HCT116 (cell line): ENCODE measurements around the gene DDX10. TPM values are rescaled to one million over a fixed set of nuclear protein-coding genes. Genes with fewer than 3 reads are reported as not detected.

Experiments
- ATAC-seq: fragments of 200-7000 bp; cut with Tn5 transposase; 2 replicates; pipeline ENCODE4 v1.9.1; 2020; ENCODE audit warnings: mild to moderate bottlenecking, moderate library complexity
- BruUV-seq: library from RNA; stranded (reverse); fragments of 400-500 nt; replicated peaks from 2 replicates; lab custom pipeline; 2021; lab: Mats Ljungman, UMichigan
- CTCF ChIA-PET: fragments of 300-600 bp; sonication (Branson Sonifier 250); formaldehyde crosslinking; loops from one replicate; lab custom pipeline; 2021; ENCODE audit warnings: antibody characterized with exemption; lab: Charles Lee
- POLR2A ChIA-PET: fragments of 300-600, 350-600 bp; sonication (Branson Sonifier 250); formaldehyde crosslinking; loops from one replicate; lab custom pipeline; 2021; ENCODE audit warnings: antibody characterized with exemption; lab: Charles Lee
- RAD21 ChIA-PET, 2 experiments: fragments of 300-600 bp; sonication (Branson Sonifier 250); formaldehyde crosslinking; loops; one replicate each; lab custom pipeline; 2023; ENCODE audit warnings: low total read pairs in 2 of 2; ENCODE audit not compliant: uncharacterized antibody in 2 of 2, unreplicated experiment in 2 of 2, low non-redundant PET in 1 of 2; lab: Charles Lee
- DNase-seq: peaks from one replicate; pipeline ENCODE4 v3.0.0-alpha.2; 2010; ENCODE audit warnings: low read depth, low spot score
- H2AFZ ChIP-seq: fragments of 200-600 bp; shearing (Covaris generic), sonication (generic); 2 replicates; pipeline ENCODE4 v1.6.1; 2017; ENCODE audit warnings: low read depth, mixed run types, mixed read lengths, antibody characterized with exemption, low read length; ENCODE audit not compliant: poor library complexity, severe bottlenecking
- H3K27ac ChIP-seq: 2 replicates; pipeline ENCODE4 v1.5.1; 2012; ENCODE audit warnings: low read depth, low read length
- H3K27me3 ChIP-seq: fragments of 200-600 bp; sonication (generic); 2 replicates; pipeline ENCODE4 v1.6.1; 2016; ENCODE audit warnings: mixed run types, low read length, mixed read lengths; ENCODE audit not compliant: insufficient read depth
- H3K36me3 ChIP-seq, 2 experiments: fragments of 200-500 bp in 1 of 2; fragments of 200-600 bp in 1 of 2; sonication (Bioruptor generic) in 1 of 2; sonication (generic) in 1 of 2; 2 replicates each; pipeline versions ENCODE4 v1.5.1 to v1.6.1; 2014 to 2016; ENCODE audit warnings: low read length in 2 of 2, inconsistent platforms in 1 of 2, mixed read lengths in 1 of 2, mixed run types in 1 of 2; ENCODE audit not compliant: insufficient read depth in 2 of 2, control insufficient read depth in 1 of 2
- H3K4me1 ChIP-seq, 2 experiments: fragments of 200-600 bp in 1 of 2; sonication (generic) in 1 of 2; 2 replicates each; pipeline versions ENCODE4 v1.5.1 to v1.6.1; 2012 to 2017; ENCODE audit warnings: low read length in 2 of 2, inconsistent platforms in 1 of 2, mild to moderate bottlenecking in 1 of 2, mixed read lengths in 1 of 2, mixed run types in 1 of 2, moderate library complexity in 1 of 2; ENCODE audit not compliant: insufficient read depth in 2 of 2, control insufficient read depth in 1 of 2
- H3K4me2 ChIP-seq: fragments of 200-600 bp; sonication (generic); 2 replicates; pipeline ENCODE4 v1.6.1; 2017; ENCODE audit warnings: mixed run types, low read length, mixed read lengths
- H3K4me3 ChIP-seq, 2 experiments: fragments of 200-600 bp in 1 of 2; sonication (generic) in 1 of 2; replicated peaks in 1 of 2; 2 replicates each; pipeline ENCODE4 v1.5.1; 2011 to 2016; ENCODE audit warnings: low read length in 2 of 2, control low read depth in 1 of 2, low read depth in 1 of 2, mild to moderate bottlenecking in 1 of 2, mixed read lengths in 1 of 2, mixed run types in 1 of 2
- H3K79me2 ChIP-seq: fragments of 200-600 bp; sonication (generic); 2 replicates; pipeline ENCODE4 v1.6.1; 2017; ENCODE audit warnings: mild to moderate bottlenecking, mixed run types, low read length, moderate library complexity, mixed read lengths; ENCODE audit not compliant: insufficient read depth
- H3K9ac ChIP-seq: fragments of 200-600 bp; sonication (generic); 2 replicates; pipeline ENCODE4 v1.6.1; 2016; ENCODE audit warnings: low read length, mixed read lengths
- H3K9me2 ChIP-seq: fragments of 200-600 bp; sonication (generic), shearing (Covaris generic); 2 replicates; pipeline ENCODE4 v1.6.1; 2017; ENCODE audit warnings: mixed run types, mild to moderate bottlenecking, moderate library complexity; ENCODE audit not compliant: insufficient read depth
- H3K9me3 ChIP-seq, 2 experiments: fragments of 200-500 bp in 1 of 2; fragments of 200-600 bp in 1 of 2; sonication (Bioruptor generic) in 1 of 2; sonication (generic) in 1 of 2; 2 replicates each; pipeline ENCODE4 v1.6.1; 2014 to 2017; ENCODE audit warnings: low read length in 2 of 2, mixed read lengths in 2 of 2, inconsistent platforms in 1 of 2, low read depth in 1 of 2, mild to moderate bottlenecking in 1 of 2, mixed run types in 1 of 2, moderate library complexity in 1 of 2; ENCODE audit not compliant: control insufficient read depth in 1 of 2, insufficient read depth in 1 of 2
- H4K20me1 ChIP-seq: fragments of 200-600 bp; sonication (generic), shearing (Covaris generic); 2 replicates; pipeline ENCODE4 v1.6.1; 2017; ENCODE audit warnings: mixed run types, mild to moderate bottlenecking, moderate library complexity; ENCODE audit not compliant: insufficient read depth
- CBX3 ChIP-seq: IDR thresholded peaks from 2 replicates; pipeline ENCODE4 v1.6.1; 2012; ENCODE audit warnings: low read depth
- CEBPB ChIP-seq: IDR thresholded peaks from 2 replicates; pipeline ENCODE4 v1.6.1; 2012; ENCODE audit warnings: low read depth
- CTCF ChIP-seq, 3 experiments: fragments of 200-600 bp in 1 of 3; sonication (generic) in 1 of 3; IDR thresholded peaks in 2 of 3; conservative IDR thresholded peaks in 1 of 3; 2 replicates each; pipeline ENCODE4 v1.5.1; 2012 to 2017; ENCODE audit warnings: low read depth in 2 of 3, low read length in 2 of 3, antibody characterized with exemption in 1 of 3, borderline replicate concordance in 1 of 3, control low read depth in 1 of 3, mild to moderate bottlenecking in 1 of 3, mixed read lengths in 1 of 3, mixed run types in 1 of 3, moderate library complexity in 1 of 3; ENCODE audit not compliant: insufficient read depth in 1 of 3
- ELF1 ChIP-seq: IDR thresholded peaks from 2 replicates; pipeline ENCODE4 v1.6.1; 2012; ENCODE audit warnings: low read depth, borderline replicate concordance
- EZH2 ChIP-seq: fragments of 200-600 bp; sonication (generic); IDR thresholded peaks from 2 replicates; pipeline ENCODE4 v1.6.1; 2017; ENCODE audit warnings: antibody characterized with exemption, mixed run types
- EZH2phosphoT487 ChIP-seq: fragments of 200-600 bp; IDR thresholded peaks from 2 replicates; pipeline ENCODE4 v1.6.1; 2018; ENCODE audit warnings: antibody characterized with exemption, borderline replicate concordance
- FOSL1 ChIP-seq: IDR thresholded peaks from 2 replicates; pipeline ENCODE4 v1.6.1; 2012; ENCODE audit warnings: low read depth
- JUND ChIP-seq: IDR thresholded peaks from 2 replicates; pipeline ENCODE4 v1.6.1; 2012
- POLR2A ChIP-seq: IDR thresholded peaks from 2 replicates; pipeline ENCODE4 v1.7.0; 2011; ENCODE audit warnings: borderline replicate concordance; ENCODE audit not compliant: insufficient read depth, insufficient read length; ENCODE audit errors: extremely low read depth
- POLR2AphosphoS5 ChIP-seq: IDR thresholded peaks from 2 replicates; pipeline ENCODE4 v1.6.1; 2011; ENCODE audit warnings: mild to moderate bottlenecking, low read depth, low read length, moderate library complexity
- SIN3A ChIP-seq: IDR thresholded peaks from 2 replicates; pipeline ENCODE4 v1.6.1; 2012; ENCODE audit warnings: low read depth
- SP1 ChIP-seq: IDR thresholded peaks from 2 replicates; pipeline ENCODE4 v1.6.1; 2012; ENCODE audit warnings: low read depth
- SRF ChIP-seq: IDR thresholded peaks from 2 replicates; pipeline ENCODE4 v1.6.1; 2012; ENCODE audit warnings: low read depth
- TCF7L2 ChIP-seq: IDR thresholded peaks from 2 replicates; pipeline ENCODE4 v1.7.0; 2011; ENCODE audit warnings: borderline replicate concordance, inconsistent platforms; ENCODE audit not compliant: insufficient read depth, insufficient read length; ENCODE audit errors: extremely low read depth
- YY1 ChIP-seq: IDR thresholded peaks from 2 replicates; pipeline ENCODE4 v1.6.1; 2011; ENCODE audit warnings: low read length, low read depth, moderate library complexity, mild to moderate bottlenecking; ENCODE audit not compliant: insufficient replicate concordance; ENCODE audit errors: extremely low read depth
- ZFX ChIP-seq: fragments of 450-650 bp; IDR thresholded peaks from 2 replicates; pipeline ENCODE4 v1.6.1; 2017
- ZNF274 ChIP-seq: fragments of 200-500 bp; sonication (Bioruptor generic); IDR thresholded peaks from 2 replicates; pipeline ENCODE4 v1.6.1; 2014; ENCODE audit warnings: mild to moderate bottlenecking, low read depth, low read length, inconsistent platforms
- intact Hi-C: fragments of 100-400 bp; cut with micrococcal nuclease; formaldehyde crosslinking; loops from 2 replicates; pipeline ENCODE4 v1.10.0; 2022
- total RNA-seq: library from RNA; stranded (reverse); gene quantifications from one replicate; pipeline ENCODE4 v1.2.1, GENCODE V29; 2021; ENCODE audit not compliant: unreplicated experiment
- TF ChIP-seq, protein P1 (sequence below): IDR thresholded peaks from 2 replicates; pipeline ENCODE4 v1.6.1; 2012; ENCODE audit warnings: low read depth
- TF ChIP-seq, protein P2 (sequence below): IDR thresholded peaks from 2 replicates; pipeline ENCODE4 v1.6.1; 2012
- TF ChIP-seq, protein P3 (sequence below): IDR thresholded peaks from 2 replicates; pipeline ENCODE4 v1.6.1; 2011; ENCODE audit warnings: mild to moderate bottlenecking, low read length, moderate library complexity; ENCODE audit not compliant: insufficient replicate concordance; ENCODE audit errors: extremely low read depth

Gene DDX10
- total RNA-seq, 1 experiment from 2014 or later = 66.5 TPM

- DNase-seq (no peak), ATAC-seq (no peak)
- H2AFZ ChIP-seq = no peak overlapping the region
- RAD21 ChIA-PET = no interaction called here
- no TSS peak for BruUV-seq
- H3K9me2 ChIP-seq = no peaks in the 10 kb centered on the region
- CTCF ChIA-PET = no interaction called here
- H4K20me1 ChIP-seq = no peaks in the 10 kb centered on the region
- TF ChIP-seq CBX3 = no peak
- no peak for TF ChIP-seq ZNF274
- no peak for TF ChIP-seq EZH2phosphoT487
- no peak for TF ChIP-seq SIN3A
- TF ChIP-seq TCF7L2 = no peak
- TF ChIP-seq JUND = no peak
- TF ChIP-seq, protein P1, sequence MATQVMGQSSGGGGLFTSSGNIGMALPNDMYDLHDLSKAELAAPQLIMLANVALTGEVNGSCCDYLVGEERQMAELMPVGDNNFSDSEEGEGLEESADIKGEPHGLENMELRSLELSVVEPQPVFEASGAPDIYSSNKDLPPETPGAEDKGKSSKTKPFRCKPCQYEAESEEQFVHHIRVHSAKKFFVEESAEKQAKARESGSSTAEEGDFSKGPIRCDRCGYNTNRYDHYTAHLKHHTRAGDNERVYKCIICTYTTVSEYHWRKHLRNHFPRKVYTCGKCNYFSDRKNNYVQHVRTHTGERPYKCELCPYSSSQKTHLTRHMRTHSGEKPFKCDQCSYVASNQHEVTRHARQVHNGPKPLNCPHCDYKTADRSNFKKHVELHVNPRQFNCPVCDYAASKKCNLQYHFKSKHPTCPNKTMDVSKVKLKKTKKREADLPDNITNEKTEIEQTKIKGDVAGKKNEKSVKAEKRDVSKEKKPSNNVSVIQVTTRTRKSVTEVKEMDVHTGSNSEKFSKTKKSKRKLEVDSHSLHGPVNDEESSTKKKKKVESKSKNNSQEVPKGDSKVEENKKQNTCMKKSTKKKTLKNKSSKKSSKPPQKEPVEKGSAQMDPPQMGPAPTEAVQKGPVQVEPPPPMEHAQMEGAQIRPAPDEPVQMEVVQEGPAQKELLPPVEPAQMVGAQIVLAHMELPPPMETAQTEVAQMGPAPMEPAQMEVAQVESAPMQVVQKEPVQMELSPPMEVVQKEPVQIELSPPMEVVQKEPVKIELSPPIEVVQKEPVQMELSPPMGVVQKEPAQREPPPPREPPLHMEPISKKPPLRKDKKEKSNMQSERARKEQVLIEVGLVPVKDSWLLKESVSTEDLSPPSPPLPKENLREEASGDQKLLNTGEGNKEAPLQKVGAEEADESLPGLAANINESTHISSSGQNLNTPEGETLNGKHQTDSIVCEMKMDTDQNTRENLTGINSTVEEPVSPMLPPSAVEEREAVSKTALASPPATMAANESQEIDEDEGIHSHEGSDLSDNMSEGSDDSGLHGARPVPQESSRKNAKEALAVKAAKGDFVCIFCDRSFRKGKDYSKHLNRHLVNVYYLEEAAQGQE = no peak
- TF ChIP-seq SP1 = no peak
- no peak for TF ChIP-seq POLR2A
- no peak for TF ChIP-seq EZH2
- no peak for TF ChIP-seq YY1
- no peak for TF ChIP-seq CTCF (IDR thresholded peaks at IDR 0.05 in 2 of 3, conservative IDR thresholded peaks at IDR 0.05 in 1 of 3; ENCODE audit: borderline replicate concordance in 1 of 3, insufficient read depth in 1 of 3, low read depth in 2 of 3, low read length in 2 of 3)
- TF ChIP-seq ZFX = no peak
- no peak for TF ChIP-seq POLR2AphosphoS5
- TF ChIP-seq CEBPB = no peak
- TF ChIP-seq FOSL1 = no peak
- TF ChIP-seq, protein P2, sequence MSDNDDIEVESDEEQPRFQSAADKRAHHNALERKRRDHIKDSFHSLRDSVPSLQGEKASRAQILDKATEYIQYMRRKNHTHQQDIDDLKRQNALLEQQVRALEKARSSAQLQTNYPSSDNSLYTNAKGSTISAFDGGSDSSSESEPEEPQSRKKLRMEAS = no peak
- TF ChIP-seq ELF1 = no peak
- TF ChIP-seq, protein P3, sequence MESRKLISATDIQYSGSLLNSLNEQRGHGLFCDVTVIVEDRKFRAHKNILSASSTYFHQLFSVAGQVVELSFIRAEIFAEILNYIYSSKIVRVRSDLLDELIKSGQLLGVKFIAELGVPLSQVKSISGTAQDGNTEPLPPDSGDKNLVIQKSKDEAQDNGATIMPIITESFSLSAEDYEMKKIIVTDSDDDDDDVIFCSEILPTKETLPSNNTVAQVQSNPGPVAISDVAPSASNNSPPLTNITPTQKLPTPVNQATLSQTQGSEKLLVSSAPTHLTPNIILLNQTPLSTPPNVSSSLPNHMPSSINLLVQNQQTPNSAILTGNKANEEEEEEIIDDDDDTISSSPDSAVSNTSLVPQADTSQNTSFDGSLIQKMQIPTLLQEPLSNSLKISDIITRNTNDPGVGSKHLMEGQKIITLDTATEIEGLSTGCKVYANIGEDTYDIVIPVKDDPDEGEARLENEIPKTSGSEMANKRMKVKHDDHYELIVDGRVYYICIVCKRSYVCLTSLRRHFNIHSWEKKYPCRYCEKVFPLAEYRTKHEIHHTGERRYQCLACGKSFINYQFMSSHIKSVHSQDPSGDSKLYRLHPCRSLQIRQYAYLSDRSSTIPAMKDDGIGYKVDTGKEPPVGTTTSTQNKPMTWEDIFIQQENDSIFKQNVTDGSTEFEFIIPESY = no peak
- no peak for TF ChIP-seq SRF
- H3K27me3 ChIP-seq = no peaks in the 10 kb centered on the region
- H3K4me3 ChIP-seq = no peak overlapping the region
- POLR2A ChIA-PET = no interaction called here
- H3K4me1 ChIP-seq = peaks cover 5 to 8% of the 10 kb centered on the region in 2 experiments; a peak in 2 of 4 replicates
- H3K27ac ChIP-seq = no peak overlapping the region
- no peak overlapping the region for H3K4me2 ChIP-seq
- H3K9ac ChIP-seq = no peak overlapping the region
- no peaks in the 10 kb centered on the region for H3K79me2 ChIP-seq
- no peaks in the 10 kb centered on the region for H3K9me3 ChIP-seq
- intact Hi-C loops = no loop called here
- no peaks in the 10 kb centered on the region for H3K36me3 ChIP-seq
These were observed 188.3 kb downstream of the DDX10 start for GRCh38 chr11:108853151-108853550.
